ENCODE data around the gene FBXL19.

FBXL19 gene

DNA sequence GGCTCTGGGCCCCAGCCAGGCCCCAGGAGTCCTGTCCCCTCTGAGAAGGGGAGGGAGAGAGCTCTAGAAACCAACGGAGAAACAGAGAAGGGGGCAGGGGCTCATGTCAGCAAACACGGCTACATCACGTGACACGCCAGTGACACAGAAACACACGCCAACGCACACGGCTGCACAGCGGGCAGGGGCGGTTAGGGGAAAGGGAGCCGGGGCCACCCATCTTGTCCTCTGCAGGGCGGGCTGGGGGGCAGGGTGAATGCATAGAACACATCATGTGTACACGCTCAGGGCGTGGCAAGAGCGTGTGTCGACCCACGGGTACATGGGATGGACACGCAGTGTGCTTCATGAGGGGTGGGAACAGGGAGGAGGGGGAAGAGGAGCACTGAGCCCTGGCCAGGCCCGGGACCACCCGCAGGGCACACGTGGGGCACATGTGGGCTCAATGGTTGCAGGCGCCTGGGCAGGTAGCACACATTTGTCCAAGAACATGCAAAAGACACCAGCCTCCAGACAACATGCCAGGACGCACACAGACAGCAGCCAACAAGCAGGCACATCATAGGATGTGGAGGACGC, 66.2 kb downstream of the FBXL19 start:
- no peak for DNase-seq (ENCODE audit: extremely low read depth, low read depth)
- TF ChIP-seq, protein P1, sequence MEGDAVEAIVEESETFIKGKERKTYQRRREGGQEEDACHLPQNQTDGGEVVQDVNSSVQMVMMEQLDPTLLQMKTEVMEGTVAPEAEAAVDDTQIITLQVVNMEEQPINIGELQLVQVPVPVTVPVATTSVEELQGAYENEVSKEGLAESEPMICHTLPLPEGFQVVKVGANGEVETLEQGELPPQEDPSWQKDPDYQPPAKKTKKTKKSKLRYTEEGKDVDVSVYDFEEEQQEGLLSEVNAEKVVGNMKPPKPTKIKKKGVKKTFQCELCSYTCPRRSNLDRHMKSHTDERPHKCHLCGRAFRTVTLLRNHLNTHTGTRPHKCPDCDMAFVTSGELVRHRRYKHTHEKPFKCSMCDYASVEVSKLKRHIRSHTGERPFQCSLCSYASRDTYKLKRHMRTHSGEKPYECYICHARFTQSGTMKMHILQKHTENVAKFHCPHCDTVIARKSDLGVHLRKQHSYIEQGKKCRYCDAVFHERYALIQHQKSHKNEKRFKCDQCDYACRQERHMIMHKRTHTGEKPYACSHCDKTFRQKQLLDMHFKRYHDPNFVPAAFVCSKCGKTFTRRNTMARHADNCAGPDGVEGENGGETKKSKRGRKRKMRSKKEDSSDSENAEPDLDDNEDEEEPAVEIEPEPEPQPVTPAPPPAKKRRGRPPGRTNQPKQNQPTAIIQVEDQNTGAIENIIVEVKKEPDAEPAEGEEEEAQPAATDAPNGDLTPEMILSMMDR (IDR thresholded peaks at IDR 0.05; ENCODE audit: low read depth, low read length), result no peak

GRCh38 chr16:30990105-30990504, 66.7 kb downstream of the FBXL19 start:
- DNase-seq (ENCODE audit: extremely low read depth, low read depth), result no peak
- TF ChIP-seq, protein P1 (IDR thresholded peaks at IDR 0.05; ENCODE audit: low read depth, low read length), result no peak

DNA sequence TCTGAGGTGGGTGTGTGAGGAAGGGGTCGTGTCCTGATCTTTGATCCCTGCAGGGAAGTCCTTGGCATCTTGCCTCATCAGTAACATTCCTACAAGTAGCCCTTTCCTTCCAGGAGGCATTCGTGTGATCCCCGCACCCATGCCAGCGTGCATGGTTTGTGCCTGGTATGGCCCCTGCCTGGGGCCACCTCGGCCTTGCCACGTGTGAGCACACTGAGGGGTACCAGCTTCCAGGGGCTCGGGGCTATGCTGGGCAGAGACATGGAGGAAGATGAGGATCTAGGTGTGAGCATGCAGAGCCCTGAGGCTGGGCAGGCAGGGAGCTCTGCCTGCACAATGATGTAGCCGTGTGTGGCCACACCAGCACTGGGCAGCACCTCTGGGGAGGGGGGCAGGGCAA, 67.7 kb downstream of the FBXL19 start:
- DNase-seq (ENCODE audit: extremely low read depth, low read depth), result no peak
- TF ChIP-seq, protein P1 (IDR thresholded peaks at IDR 0.05; ENCODE audit: low read depth, low read length), result no peak

DNA sequence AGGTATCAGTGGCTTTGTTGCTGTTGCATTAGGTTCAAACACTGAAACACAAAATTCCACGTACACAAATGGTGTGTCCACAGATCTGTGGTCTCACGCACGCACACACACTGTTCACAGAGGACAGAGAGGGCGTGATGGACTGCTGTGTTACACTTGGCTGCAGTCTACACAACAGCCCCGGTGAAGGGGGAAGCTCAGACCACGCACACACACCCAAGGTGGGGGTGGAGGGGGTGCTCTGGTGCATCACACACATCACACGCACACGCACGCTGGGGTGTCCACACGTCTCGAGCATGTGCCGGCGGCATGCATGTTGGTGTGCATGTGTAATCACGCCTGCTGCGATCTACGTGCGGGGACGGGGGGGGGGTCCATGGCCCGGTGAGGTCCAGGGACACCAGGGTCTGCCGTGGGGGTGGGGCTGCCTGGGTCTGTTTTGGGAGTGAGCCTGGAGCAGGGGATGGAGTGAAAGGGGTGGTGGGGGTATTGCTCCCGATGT, 69.0 kb downstream of the FBXL19 start:
- TF ChIP-seq, protein P1 (IDR thresholded peaks at IDR 0.05; ENCODE audit: low read depth, low read length), result no peak
- DNase-seq (ENCODE audit: extremely low read depth, low read depth), result no peak

DNA sequence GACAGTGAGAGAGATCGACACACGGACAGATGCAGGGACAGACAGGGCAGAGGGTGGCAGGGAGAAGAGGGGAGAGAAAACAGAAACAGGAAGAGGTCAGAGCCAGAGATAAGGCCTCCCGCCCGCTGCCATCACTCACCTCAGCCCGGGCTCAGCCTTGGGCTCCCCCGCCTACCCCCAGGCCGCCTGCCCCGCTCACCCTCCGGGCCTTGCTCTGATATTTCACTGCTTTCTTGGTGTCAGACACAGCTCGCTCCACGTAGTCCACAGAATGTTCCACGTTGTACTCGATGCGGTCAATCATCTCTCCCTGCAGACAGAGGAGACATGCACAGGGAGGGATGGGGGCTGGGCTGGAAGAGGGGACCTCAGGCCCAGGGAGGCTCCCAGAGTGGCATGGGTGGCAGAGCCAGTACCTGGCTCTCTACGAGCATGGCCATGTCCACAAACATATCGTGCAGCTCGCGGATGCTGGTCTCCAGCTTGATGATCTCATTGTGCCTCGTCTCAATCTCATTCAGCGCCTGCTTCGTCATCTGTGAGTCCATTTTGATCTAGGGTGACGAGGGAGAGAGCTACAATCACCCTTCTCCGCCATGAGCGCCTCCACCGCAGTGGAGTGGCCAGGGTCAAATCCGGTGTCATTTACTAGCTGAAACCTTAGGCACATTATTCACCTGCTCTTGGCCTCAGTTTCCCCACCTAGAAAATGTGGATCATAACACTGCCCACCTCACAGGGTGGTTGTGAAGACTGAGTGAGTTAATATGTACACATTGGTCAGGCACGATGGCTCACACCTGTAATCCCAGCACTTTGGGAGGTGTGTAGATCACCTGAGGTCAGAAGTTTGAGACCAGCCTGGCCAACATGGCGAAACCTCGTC, 69.8 kb downstream of the FBXL19 start:
- DNase-seq (ENCODE audit: extremely low read depth, low read depth), result no peak
- TF ChIP-seq, protein P1 (IDR thresholded peaks at IDR 0.05; ENCODE audit: low read depth, low read length), result no peak

- no peak for DNase-seq (ENCODE audit: extremely low read depth, low read depth)
- TF ChIP-seq, protein P1 (IDR thresholded peaks at IDR 0.05; ENCODE audit: low read depth, low read length), result no peak
Observed at GRCh38 chr16:30995927-30996323, 72.6 kb downstream of the FBXL19 start.
